Testis (tissue), 2 donors: ENCODE results near the gene CDKAL1.

Experiments used
- CTCF ChIP-seq, 3 experiments: fragments of 450-650 bp in 2 of 3; fragments of 200-600 bp in 1 of 3; sonication (generic) in 1 of 3; IDR thresholded peaks; one replicate each; pipeline ENCODE4 v1.5.1; 2016 to 2019; ENCODE audit warnings: antibody characterized with exemption in 3 of 3, mild to moderate bottlenecking in 2 of 3, moderate library complexity in 1 of 3
- POLR2A ChIP-seq: fragments of 450-650 bp; IDR thresholded peaks from one replicate; pipeline ENCODE4 v1.6.1; 2017; ENCODE audit warnings: antibody characterized with exemption, mild to moderate bottlenecking, moderate library complexity

DNA sequence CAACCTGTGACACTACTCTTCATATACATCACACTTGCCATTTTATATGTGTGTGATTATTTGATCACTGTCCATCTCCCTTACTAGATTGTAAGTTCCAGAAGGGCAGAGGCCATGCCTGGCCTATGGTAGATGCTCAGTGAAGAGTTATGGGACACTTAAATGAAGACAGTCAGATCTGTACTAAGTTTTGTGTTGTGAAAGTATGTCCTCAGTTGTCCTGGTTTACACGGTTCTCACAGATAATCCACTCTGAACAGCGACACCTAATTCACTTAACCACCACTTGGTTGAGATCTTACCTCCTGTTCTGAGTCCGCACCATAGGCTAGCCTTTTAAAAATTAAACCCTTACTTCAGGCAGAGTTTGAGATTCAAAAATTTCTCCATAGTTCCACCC lies 625.2 kb downstream of the CDKAL1 start:
- TF ChIP-seq CTCF (IDR thresholded peaks at IDR 0.05) (no peak), POLR2A (no peak)
